ENCODE measurements around the gene PI4K2B. TPM values are rescaled to one million over a fixed set of nuclear protein-coding genes. Genes with fewer than 3 reads are reported as not detected.

The PI4K2B gene
- total RNA-seq, 1 experiment from 2014 or later, result 19.3 TPM

DNA sequence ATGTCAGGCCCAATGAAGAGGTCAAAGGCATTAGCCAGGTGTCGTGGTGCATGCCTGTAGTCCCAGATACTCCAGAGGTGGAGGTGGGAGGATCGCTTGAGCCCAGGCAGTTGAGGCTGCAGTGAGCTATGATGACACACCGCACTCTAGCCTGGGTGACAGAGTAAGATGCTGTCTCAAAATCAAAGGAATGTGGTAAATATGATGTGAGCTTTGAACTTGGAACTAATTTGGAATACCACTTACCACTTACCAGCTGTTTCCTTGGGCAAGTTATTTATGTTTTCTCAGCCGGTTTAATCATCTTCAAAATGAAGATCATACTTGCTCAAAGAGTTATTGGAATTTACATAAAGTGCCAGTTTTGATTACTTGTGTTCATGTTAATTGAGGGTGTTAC is 49.8 kb upstream of the PI4K2B start:
- RAD21 ChIA-PET (ENCODE audit: low non-redundant PET in 1 of 2, low total read pairs in 2 of 2, uncharacterized antibody in 2 of 2, unreplicated experiment in 2 of 2), result no interaction called here
- intact Hi-C loops (cut with micrococcal nuclease), result no loop called here

DNA sequence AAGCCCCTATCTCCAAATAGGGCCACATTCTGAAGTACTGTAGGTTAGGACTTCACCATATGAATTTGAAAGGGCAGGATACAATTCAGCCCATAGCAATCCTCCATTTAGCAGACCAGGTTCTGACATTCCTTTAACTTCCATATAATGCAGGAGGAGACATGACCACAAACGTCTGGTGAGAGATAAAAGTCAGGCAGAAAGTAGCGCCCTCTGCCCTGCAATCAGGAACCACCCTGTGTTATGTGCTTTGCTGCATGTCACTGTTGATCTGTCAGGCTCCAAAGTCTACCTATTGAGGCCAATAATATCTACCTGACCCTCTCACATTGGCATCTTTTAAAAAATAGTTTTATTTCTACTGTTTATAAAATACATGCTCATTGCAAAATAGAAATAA is 43.4 kb upstream of the PI4K2B start:
- CTCF ChIA-PET, result no interaction called here

More for the DNA sequence above, 49.8 kb upstream of the PI4K2B start:
- no TSS peak for BruUV-seq (replicated peaks)
- TF ChIP-seq EGR1 (IDR thresholded peaks at IDR 0.05; ENCODE audit: low read depth) (no peak), ATF3 (IDR thresholded peaks at IDR 0.05) (no peak), ZFX (IDR thresholded peaks at IDR 0.05) (no peak), SIN3A (IDR thresholded peaks at IDR 0.05; ENCODE audit: low read depth) (no peak)
- no peak overlapping the region for H3K4me2 ChIP-seq (ENCODE audit: low read length)
- H4K20me1 ChIP-seq (ENCODE audit: insufficient read depth), result no peaks in the 10 kb centered on the region
- H3K79me2 ChIP-seq (ENCODE audit: insufficient read depth, low read length), result no peaks in the 10 kb centered on the region
- ChIA-PET CTCF (no interaction called here), POLR2A (no interaction called here)
- DNase-seq (ENCODE audit: low read depth, low spot score) (no peak), ATAC-seq (no peak; the same call in 1 of the 2 replicates)
- H3K9ac ChIP-seq (ENCODE audit: low read length), result no peak overlapping the region
- H3K36me3 ChIP-seq (ENCODE audit: control insufficient read depth in 1 of 2, insufficient read depth in 2 of 2, low read length in 2 of 2), result no peaks in the 10 kb centered on the region
- H3K4me3 ChIP-seq (replicated peaks in 1 of 2; ENCODE audit: low read depth in 1 of 2, low read length in 2 of 2), result no peak overlapping the region
- H3K9me2 ChIP-seq (ENCODE audit: insufficient read depth), result no peaks in the 10 kb centered on the region
- H3K9me3 ChIP-seq (ENCODE audit: control insufficient read depth in 1 of 2, insufficient read depth in 1 of 2, low read depth in 1 of 2, low read length in 2 of 2), result no peaks in the 10 kb centered on the region
- peaks cover 9 to 19% of the 10 kb centered on the region in 2 experiments for H3K4me1 ChIP-seq (ENCODE audit: control insufficient read depth in 1 of 2, insufficient read depth in 2 of 2, low read length in 2 of 2)
- no peak overlapping the region for H2AFZ ChIP-seq (ENCODE audit: low read depth, low read length, poor library complexity, severe bottlenecking)
- H3K27me3 ChIP-seq (ENCODE audit: insufficient read depth, low read length), result no peaks in the 10 kb centered on the region
- H3K27ac ChIP-seq (ENCODE audit: low read depth, low read length), result no peak overlapping the region

More for the DNA sequence above, 43.4 kb upstream of the PI4K2B start:
- H4K20me1 ChIP-seq (ENCODE audit: insufficient read depth), result no peaks in the 10 kb centered on the region
- POLR2A ChIA-PET, result no interaction called here
- no TSS peak for BruUV-seq (replicated peaks)
- intact Hi-C loops (cut with micrococcal nuclease), result no loop called here
- TF ChIP-seq ELF1 (IDR thresholded peaks at IDR 0.05; ENCODE audit: borderline replicate concordance, low read depth) (no peak), FOSL1 (IDR thresholded peaks at IDR 0.05; ENCODE audit: low read depth) (no peak), SRF (IDR thresholded peaks at IDR 0.05; ENCODE audit: low read depth) (no peak), ZFX (IDR thresholded peaks at IDR 0.05) (no peak), ZBTB33 (IDR thresholded peaks at IDR 0.05; ENCODE audit: extremely low read depth, insufficient replicate concordance, low read length) (no peak), POLR2A (IDR thresholded peaks at IDR 0.05; ENCODE audit: borderline replicate concordance, extremely low read depth, insufficient read depth, insufficient read length) (no peak), EZH2 (IDR thresholded peaks at IDR 0.05) (no peak), CBX3 (IDR thresholded peaks at IDR 0.05; ENCODE audit: low read depth) (no peak)
- TF ChIP-seq, protein P1, sequence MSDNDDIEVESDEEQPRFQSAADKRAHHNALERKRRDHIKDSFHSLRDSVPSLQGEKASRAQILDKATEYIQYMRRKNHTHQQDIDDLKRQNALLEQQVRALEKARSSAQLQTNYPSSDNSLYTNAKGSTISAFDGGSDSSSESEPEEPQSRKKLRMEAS (IDR thresholded peaks at IDR 0.05), result no peak
- DNase-seq (ENCODE audit: low read depth, low spot score) (no peak), ATAC-seq (no peak)
- H3K27me3 ChIP-seq (ENCODE audit: insufficient read depth, low read length), result no peaks in the 10 kb centered on the region
- no peak overlapping the region for H3K9ac ChIP-seq (ENCODE audit: low read length)
- no peaks in the 10 kb centered on the region for H3K79me2 ChIP-seq (ENCODE audit: insufficient read depth, low read length)
- RAD21 ChIA-PET (ENCODE audit: low non-redundant PET in 1 of 2, low total read pairs in 2 of 2, uncharacterized antibody in 2 of 2, unreplicated experiment in 2 of 2), result no interaction called here
- H3K4me3 ChIP-seq (replicated peaks in 1 of 2; ENCODE audit: low read depth in 1 of 2, low read length in 2 of 2), result no peak overlapping the region
- H3K4me1 ChIP-seq (ENCODE audit: control insufficient read depth in 1 of 2, insufficient read depth in 2 of 2, low read length in 2 of 2), result peaks cover 9 to 19% of the 10 kb centered on the region in 2 experiments
- no peaks in the 10 kb centered on the region for H3K36me3 ChIP-seq (ENCODE audit: control insufficient read depth in 1 of 2, insufficient read depth in 2 of 2, low read length in 2 of 2)
- no peak overlapping the region for H2AFZ ChIP-seq (ENCODE audit: low read depth, low read length, poor library complexity, severe bottlenecking)
- H3K9me2 ChIP-seq (ENCODE audit: insufficient read depth), result no peaks in the 10 kb centered on the region
- H3K27ac ChIP-seq (ENCODE audit: low read depth, low read length), result no peak overlapping the region
- no peaks in the 10 kb centered on the region for H3K9me3 ChIP-seq (ENCODE audit: control insufficient read depth in 1 of 2, insufficient read depth in 1 of 2, low read depth in 1 of 2, low read length in 2 of 2)
- H3K4me2 ChIP-seq (ENCODE audit: low read length), result no peak overlapping the region
